HepG2 (cell line): ENCODE results near the gene DCLK1.

Experiments used
- FOXO4 ChIP-seq: sonication (generic); formaldehyde crosslinking; conservative IDR thresholded peaks from 2 replicates; pipeline ENCODE4 v1.8.1; 2023; ENCODE audit warnings: missing genetic modification reagents
- ZNF609 ChIP-seq: sonication (generic); formaldehyde crosslinking; IDR thresholded peaks from 2 replicates; pipeline ENCODE4 v1.4.0; 2020; ENCODE audit warnings: mild to moderate bottlenecking, missing genetic modification reagents, borderline replicate concordance

- no peak for TF ChIP-seq FOXO4
- no peak for TF ChIP-seq ZNF609 (CRISPR knock-in tag)
Observed at GRCh38 chr13:36135876-36136275, 4.7 kb upstream of the DCLK1 start.
